GM18909 (cell line): Measurements from ENCODE around the gene KIAA0408.
"Not testable (repeated sequence)": the region's sequence is repeated elsewhere in the genome, so short reads cannot be mapped to it uniquely, and the experiment has no call there.

Experiments
- ATAC-seq: cut with Tn5 transposase; IDR thresholded peaks from one replicate; pipeline ENCODE4 v1.9.1; 2021; ENCODE audit warnings: mild to moderate bottlenecking; ENCODE audit not compliant: unreplicated experiment, poor library complexity

Gene KIAA0408

DNA sequence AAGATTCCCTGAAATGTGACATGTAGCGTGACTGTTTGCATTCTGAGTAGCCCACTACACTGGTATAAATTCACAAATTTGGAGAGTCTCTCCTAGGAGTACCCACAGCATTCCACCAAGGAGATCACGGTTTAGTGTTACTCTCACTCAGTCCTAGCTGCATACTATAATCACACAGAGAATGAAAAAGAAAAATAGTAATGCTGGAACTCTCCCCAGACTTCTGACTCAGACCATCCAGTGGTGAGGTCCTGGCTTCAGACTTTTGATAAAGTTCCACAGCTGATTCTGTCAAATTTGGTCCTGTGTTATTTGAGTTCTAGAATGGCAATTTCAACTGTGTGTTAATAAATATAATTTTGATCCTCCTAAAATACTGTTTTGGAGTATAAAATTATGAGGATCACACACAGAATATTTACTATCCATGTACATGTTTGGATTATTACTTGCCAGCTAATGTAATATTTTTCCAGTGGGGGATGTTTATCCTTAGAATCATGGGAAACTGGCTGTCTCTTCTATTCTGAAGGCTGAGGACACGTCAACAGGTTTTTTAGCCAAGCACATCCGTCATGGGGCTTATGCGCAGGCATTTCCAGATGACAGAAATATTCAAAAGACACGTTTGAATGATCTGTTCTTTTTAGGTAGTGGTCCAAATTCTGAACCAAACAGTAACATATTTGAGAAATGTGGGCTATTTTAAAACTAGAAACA is 5.1 kb upstream of the KIAA0408 start:
- ATAC-seq: no peak

- ATAC-seq: no peak
These were observed 3.9 kb upstream of the KIAA0408 start for GRCh38 chr6:127463056-127463455.

- ATAC-seq: no peak
These were observed 3.2 kb upstream of the KIAA0408 start for GRCh38 chr6:127462376-127462775.

- no peak for ATAC-seq
These were observed 1.3 kb upstream of the KIAA0408 start for GRCh38 chr6:127460465-127460864.

DNA sequence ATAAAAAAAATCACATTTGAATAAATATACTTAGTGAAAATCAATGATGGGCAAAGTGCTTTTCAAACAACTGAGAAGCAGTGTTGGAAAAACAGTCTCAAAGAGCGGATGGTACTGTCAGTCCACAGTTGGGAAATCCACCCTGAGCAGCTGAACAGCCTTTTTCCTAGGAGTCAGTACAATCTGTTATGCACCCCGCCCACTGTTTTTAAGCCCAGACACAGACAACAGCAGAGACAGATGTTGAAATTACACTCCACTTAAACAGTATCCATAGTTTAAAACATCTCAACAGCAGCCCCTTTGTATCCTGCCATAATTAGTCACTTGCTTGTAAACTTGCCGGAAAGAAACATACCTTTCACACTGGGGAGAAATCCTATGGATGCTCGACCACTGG is 372 bp downstream of the KIAA0408 start:
- no peak for ATAC-seq

DNA sequence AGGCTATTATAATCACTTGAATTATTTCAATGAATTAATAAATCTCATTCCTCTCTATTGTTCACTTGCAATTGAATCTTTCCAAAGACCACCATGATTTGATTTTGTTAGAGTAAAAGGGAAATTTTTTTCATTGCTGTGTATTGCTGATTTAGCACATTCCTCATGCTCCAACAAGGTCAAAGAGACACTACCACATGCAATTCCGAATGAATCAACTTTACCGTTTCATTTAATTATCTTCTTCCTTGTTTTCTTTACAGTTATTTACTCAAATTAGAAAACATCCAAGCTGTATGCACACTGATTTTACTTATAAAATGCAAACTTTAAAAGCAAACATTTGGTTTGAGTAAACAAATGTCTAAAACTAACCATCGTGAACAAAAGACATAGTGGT is 967 bp downstream of the KIAA0408 start:
- ATAC-seq: no peak

GRCh38 chr6:127457456-127458064 is 1.6 kb downstream of the KIAA0408 start:
- no peak for ATAC-seq

DNA sequence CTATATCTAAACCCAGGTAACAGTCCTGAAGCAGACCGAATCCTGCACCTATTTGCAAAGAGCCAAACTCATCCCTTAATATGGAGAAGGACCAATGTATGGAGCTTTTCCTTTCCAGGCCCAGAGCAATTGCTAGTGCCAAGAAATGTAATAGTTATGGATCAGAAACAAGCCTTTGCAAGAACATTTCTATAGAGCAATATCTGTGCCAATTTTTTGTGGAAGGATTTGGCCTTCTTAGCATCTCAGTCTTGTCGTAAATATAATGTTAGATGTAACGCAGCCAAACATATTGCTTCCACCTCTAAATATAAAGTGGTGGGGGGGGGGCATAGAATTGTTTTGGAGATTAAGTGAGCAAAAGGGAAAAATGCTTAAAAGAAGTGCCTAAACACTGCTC is 2.7 kb downstream of the KIAA0408 start:
- no peak for ATAC-seq

DNA sequence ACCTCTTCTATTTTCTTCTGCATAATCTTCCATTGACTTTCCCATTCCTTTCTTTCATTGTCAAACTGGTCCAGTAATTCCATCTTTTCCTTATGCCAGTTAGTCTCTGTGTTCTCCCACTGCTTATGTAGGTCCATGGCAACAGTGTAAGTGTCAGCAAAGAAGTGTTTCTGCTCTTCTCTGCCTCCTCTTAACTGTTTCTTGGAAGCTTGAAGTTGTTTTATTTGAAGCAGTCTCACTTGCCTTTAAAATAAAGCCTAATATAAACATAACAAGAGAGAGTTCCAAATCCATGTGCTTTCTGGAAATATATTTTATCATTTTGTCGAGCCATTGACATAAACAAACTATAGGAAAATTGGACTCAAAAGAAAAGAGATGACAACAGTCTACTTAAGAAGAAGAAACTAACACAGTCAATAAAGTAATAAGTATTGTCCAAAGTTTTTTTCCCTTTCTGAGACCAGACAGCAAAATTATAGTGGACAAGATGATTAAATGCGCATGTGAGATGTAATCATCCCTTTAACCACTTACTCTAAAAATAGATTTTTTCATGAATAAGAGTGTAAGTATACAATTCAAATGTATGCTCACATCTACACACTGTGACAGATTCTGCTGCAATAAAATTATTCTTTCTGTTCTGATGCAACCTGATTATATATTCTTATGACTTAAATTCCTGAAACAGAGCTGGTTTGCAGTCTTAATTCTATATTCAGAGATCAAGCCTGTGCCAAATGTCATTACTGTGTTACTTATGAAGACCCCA is 5.2 kb downstream of the KIAA0408 start:
- no peak for ATAC-seq

DNA sequence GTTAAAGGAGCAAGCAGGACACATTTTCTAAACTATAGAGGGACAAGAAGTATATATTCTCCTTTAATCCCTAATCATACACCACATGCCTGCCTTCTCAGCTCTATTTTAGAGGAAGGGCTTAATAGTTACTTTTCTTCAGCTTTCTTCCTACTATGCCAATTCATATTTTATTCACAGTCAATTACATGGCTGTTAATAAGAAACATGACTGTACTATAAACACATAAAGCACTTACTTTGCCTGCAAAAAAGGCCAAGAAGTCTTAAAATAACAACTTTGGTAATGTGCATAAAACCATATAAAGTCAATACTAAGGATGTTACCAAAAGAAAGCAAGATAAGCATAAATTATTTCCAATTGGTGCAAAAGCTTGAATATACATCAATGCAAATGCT is 6.4 kb downstream of the KIAA0408 start:
- no peak for ATAC-seq

DNA sequence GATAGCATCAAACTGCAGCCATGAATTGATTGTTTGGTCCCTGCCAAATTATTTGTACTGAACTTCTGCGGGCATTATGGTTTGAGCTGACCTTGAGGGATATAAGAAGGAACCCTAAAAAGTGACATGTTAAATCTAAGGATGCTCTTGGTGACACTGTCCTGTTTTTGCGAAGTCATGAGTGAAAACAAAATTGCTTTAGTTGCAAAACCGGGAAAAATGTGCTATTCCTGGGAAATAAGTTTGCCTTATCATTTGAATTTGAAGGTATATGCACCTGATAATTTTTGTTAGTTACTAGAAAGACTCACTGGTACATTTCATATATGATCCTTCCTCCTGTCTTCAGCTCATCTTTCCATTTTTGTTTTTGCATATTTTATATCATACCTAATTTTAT is 7.8 kb downstream of the KIAA0408 start:
- ATAC-seq: no peak

GRCh38 chr6:127447780-127448179 is 11.4 kb downstream of the KIAA0408 start:
- no peak for ATAC-seq

GRCh38 chr6:127446356-127446755 is 12.8 kb downstream of the KIAA0408 start:
- no peak for ATAC-seq

GRCh38 chr6:127441881-127442280 is 17.3 kb downstream of the KIAA0408 start:
- no peak for ATAC-seq

- no peak for ATAC-seq
These were observed 19.5 kb downstream of the KIAA0408 start for GRCh38 chr6:127439718-127440117.

- no peak for ATAC-seq
These were observed 22.5 kb downstream of the KIAA0408 start for GRCh38 chr6:127436578-127437110.

- no peak for ATAC-seq
These were observed 23.5 kb downstream of the KIAA0408 start for GRCh38 chr6:127435626-127436220.

DNA sequence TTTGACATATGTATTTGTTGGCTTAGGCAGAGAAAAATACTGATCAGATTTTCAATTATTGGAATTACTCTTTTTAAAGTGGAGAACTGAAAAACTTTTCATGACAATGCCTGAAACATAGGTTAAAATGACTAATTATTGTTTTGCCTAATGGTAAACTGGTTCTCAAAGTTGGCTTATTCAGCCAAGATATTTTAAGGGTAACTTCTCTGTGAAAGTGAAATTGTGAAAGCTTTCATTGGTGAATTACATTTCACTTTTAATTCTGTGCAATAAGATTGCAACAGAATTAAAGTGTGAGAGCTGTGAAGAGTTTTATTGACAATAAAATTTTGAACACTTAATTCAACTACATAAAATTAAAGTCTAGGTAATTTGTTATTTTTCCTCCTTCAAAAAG is 24.5 kb downstream of the KIAA0408 start:
- ATAC-seq: no peak

DNA sequence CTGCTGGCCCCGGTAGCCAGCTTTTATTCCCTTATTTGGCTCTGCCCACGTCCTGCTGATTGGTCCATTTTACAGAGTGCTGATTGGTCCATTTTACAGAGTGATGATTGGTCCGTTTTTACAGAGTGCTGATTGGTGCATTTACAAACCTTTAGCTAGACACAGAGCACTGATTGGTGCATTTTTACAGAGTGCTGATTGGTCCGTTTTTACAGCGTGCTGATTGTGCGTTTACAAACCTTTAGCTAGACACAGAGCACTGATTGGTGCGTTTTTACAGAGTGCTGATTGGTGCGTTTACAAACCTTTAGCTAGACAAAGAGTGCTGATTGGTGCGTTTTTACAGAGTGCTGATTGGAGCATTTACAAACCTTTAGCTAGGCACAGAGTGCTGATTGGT is 30.6 kb downstream of the KIAA0408 start:
- ATAC-seq: not testable (repeated sequence)

DNA sequence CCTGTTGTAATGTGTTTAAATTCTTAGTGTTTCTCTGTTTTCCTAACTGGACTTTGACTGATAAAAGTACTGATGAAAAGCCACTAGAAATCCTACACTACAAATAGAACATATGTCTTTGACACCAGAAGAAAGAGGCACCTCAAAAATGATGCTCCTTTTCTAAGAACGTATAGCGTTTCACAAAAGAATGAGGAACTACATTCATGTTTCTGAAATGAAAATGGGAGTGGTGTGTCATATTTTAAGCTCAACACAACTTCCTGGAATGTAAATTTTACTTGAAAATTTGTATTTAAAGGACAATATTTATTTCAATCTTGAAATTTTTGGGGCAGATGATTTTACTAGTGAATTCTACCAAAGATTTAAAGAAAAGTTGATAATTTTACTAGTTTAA is 35.3 kb downstream of the KIAA0408 start:
- no peak for ATAC-seq

GRCh38 chr6:127421164-127421563 is 38.0 kb downstream of the KIAA0408 start:
- ATAC-seq: not testable (repeated sequence)
